Measurements from ENCODE around the gene PRKAR2B. TPM values are rescaled to one million over a fixed set of nuclear protein-coding genes. Genes with fewer than 3 reads are reported as not detected.

Gene PRKAR2B
- total and polyA plus RNA-seq, 2 of the 4 experiments (the other 2 are of a cell fraction), result 3.0 to 3.1 TPM

GRCh38 chr7:107207459-107207858, 163.0 kb downstream of the PRKAR2B start:
- no peak overlapping the region for H3K4me2 ChIP-seq (ENCODE audit: low read depth, low read length)
- no peak overlapping the region for H3K23ac ChIP-seq (ENCODE audit: low read depth, low read length)
- no peak overlapping the region for H3K4me3 ChIP-seq (ENCODE audit: insufficient read depth, low read depth, low read length)
- H3K9me1 ChIP-seq (ENCODE audit: insufficient read depth, low read length), result peaks cover 6% of the 10 kb centered on the region
- H3K27me3 ChIP-seq (ENCODE audit: control insufficient read depth, insufficient read depth, low read length), result no peaks in the 10 kb centered on the region
- H2BK20ac ChIP-seq (ENCODE audit: low read depth, low read length), result no peak overlapping the region
- dilution Hi-C loops (cut with HindIII; ENCODE audit: low sequenced_read_pairs, unreplicated experiment), result no loop called here
- no peak overlapping the region for H3K4ac ChIP-seq (ENCODE audit: low read depth, low read length)
- ATAC-seq (ENCODE audit: low read depth) (no peak), DNase-seq (no peak)
- no peak overlapping the region for H2BK120ac ChIP-seq (ENCODE audit: low read depth, low read length)
- H2AK9ac ChIP-seq (replicated peaks; ENCODE audit: low read depth, low read length, poor library complexity), result no peak overlapping the region
- H2BK5ac ChIP-seq (ENCODE audit: low read depth, low read length, poor library complexity, severe bottlenecking), result no peak overlapping the region
- H2AK5ac ChIP-seq (ENCODE audit: low read depth, low read length), result no peak overlapping the region
- no peak overlapping the region for H2BK15ac ChIP-seq (ENCODE audit: low read depth, low read length)
- no peaks in the 10 kb centered on the region for H4K20me1 ChIP-seq (ENCODE audit: insufficient read depth, low read length)
- no TSS peak for BruUV-seq (replicated peaks)
- H3K4me1 ChIP-seq (ENCODE audit: control insufficient read depth, insufficient read depth, low read length), result peaks cover 4% of the 10 kb centered on the region; the same call in 1 of the 2 replicates
- no peaks in the 10 kb centered on the region for H3K9me3 ChIP-seq (ENCODE audit: control insufficient read depth, insufficient read depth, low read length)
- ChIA-PET POLR2A (ENCODE audit: unreplicated experiment) (no interaction called here), CTCF (no interaction called here)
- H3K27ac ChIP-seq (ENCODE audit: insufficient read depth, low read length), result no peak overlapping the region
- no peak overlapping the region for H4K5ac ChIP-seq (ENCODE audit: low read depth, low read length)
- no peak overlapping the region for H3K18ac ChIP-seq (ENCODE audit: low read depth, low read length)
- H3K56ac ChIP-seq (ENCODE audit: extremely low read depth, insufficient read depth, low read length), result no peak overlapping the region
- intact Hi-C loops (cut with micrococcal nuclease), result loop anchor here (10.0 kb wide), 1 partner anchor 667 kb away; no protein-coding TSS in a partner anchor
- H2AFZ ChIP-seq (replicated peaks; ENCODE audit: low read length, poor library complexity), result no peak overlapping the region
- no peak for TF ChIP-seq RFX5 (IDR thresholded peaks at IDR 0.05; ENCODE audit: low read depth, low read length)
- no peak for TF ChIP-seq CTCF (conservative IDR thresholded peaks at IDR 0.05; ENCODE audit: low read depth, low read length)
- TF ChIP-seq USF2 (IDR thresholded peaks at IDR 0.05; ENCODE audit: low read depth, low read length), result no peak
- TF ChIP-seq MXI1 (IDR thresholded peaks at IDR 0.05; ENCODE audit: borderline replicate concordance, low read depth, low read length), result no peak
- TF ChIP-seq MAFK (IDR thresholded peaks at IDR 0.05; ENCODE audit: low read depth, low read length), result no peak
- no peak for TF ChIP-seq RAD21 (IDR thresholded peaks at IDR 0.05; ENCODE audit: low read length)
- TF ChIP-seq BHLHE40 (IDR thresholded peaks at IDR 0.05; ENCODE audit: low read depth, low read length), result no peak
- no peak for TF ChIP-seq NFE2L2 (IDR thresholded peaks at IDR 0.05; ENCODE audit: low read depth, low read length)
- TF ChIP-seq FOS (IDR thresholded peaks at IDR 0.05; ENCODE audit: low read depth, low read length), result no peak
- TF ChIP-seq RCOR1 (IDR thresholded peaks at IDR 0.05; ENCODE audit: insufficient replicate concordance, low read length), result no peak
- no peak for TF ChIP-seq POLR2A (IDR thresholded peaks at IDR 0.05; ENCODE audit: low read depth, low read length)
- TF ChIP-seq SMC3 (IDR thresholded peaks at IDR 0.05; ENCODE audit: low read depth, low read length), result no peak
- TF ChIP-seq ELK1 (IDR thresholded peaks at IDR 0.05; ENCODE audit: borderline replicate concordance, low read depth, low read length), result no peak
- no peak for TF ChIP-seq MAZ (IDR thresholded peaks at IDR 0.05; ENCODE audit: borderline replicate concordance, low read depth, low read length)
- no peak for TF ChIP-seq CEBPB (IDR thresholded peaks at IDR 0.05; ENCODE audit: low read depth, low read length)
- no peak for TF ChIP-seq CHD1 (IDR thresholded peaks at IDR 0.05; ENCODE audit: low read depth, low read length)
- H3K9ac ChIP-seq (ENCODE audit: low read depth, low read length), result no peak overlapping the region
- no peak overlapping the region for H4K91ac ChIP-seq (ENCODE audit: insufficient read depth, low read depth, low read length)
- in situ Hi-C loops (cut with MboI; ENCODE audit: low sequenced_read_pairs), result no loop called here
- H3K79me1 ChIP-seq (ENCODE audit: low read depth in 1 of 2, low read length in 2 of 2), result no peaks in the 10 kb centered on the region
- H3K36me3 ChIP-seq (ENCODE audit: control insufficient read depth, insufficient read depth, low read length), result peaks cover 22% of the 10 kb centered on the region
- no peak overlapping the region for H4K8ac ChIP-seq (ENCODE audit: low read depth in 2 of 2, low read length in 2 of 2)
- no CpG with 5 or more reads among the region's 5 CpGs for WGBS, 2 experiments (ENCODE audit: extremely low coverage in 2 of 2, insufficient read length in 1 of 2)
- no peak overlapping the region for H3K14ac ChIP-seq (replicated peaks; ENCODE audit: low read depth, low read length)

Data from IMR-90 (cell line).